Measurements from ENCODE around the gene ENPP6. TPM values are rescaled to one million over a fixed set of nuclear protein-coding genes. Genes with fewer than 3 reads are reported as not detected.

Gene ENPP6
- total RNA-seq, 1 experiment from 2014 or later = not detected

DNA sequence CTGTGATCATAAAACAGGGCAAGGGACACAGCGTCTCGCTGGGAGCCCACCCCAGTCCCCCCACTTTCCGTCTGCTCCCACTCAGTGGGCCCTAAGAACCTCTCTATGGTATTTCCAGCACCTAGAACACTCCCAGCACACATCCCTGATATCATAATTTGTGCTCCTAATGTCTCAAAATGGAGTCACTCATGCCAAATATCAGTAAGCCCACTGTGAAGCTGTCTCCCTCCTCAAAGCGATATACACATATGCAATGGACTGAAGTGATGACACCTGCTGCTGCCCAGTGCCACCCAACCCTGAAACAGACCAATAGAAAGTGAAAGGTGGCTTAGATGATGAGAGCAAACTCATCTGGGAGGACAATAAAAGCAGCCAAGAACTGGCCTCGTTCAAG, 17.9 kb downstream of the ENPP6 start:
- CTCF ChIA-PET = no interaction called here

DNA sequence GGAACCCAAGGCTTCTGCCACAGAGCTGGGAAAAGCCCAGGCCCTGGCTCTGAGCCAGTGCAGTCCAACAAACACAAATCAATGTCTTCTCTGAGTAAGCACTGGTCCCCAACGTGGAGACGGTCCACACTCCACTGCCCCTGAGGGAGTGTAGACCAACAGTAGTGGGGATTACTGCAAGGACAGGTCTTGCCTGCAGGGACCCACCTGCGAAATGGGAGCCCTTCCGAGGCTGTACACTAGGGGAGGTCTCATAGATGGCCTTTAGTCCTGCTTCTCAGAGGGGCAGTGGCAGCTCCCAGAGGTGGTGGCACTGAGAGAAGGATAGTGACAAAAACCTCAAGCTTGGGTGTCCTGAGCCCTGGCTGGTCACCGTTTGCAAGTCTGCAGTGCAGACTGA, 19.5 kb downstream of the ENPP6 start:
- intact Hi-C loops (cut with micrococcal nuclease) = no loop called here
- BruUV-seq (replicated peaks) = no TSS peak
- H3K4me1 Mint-ChIP-seq (ENCODE audit: insufficient read depth, unreplicated experiment) = peaks cover 11% of the 10 kb centered on the region
- ChIA-PET CTCF (interaction anchor here (0.5 to 2.0 kb wide), 4 partner anchors 11 to 401 kb away, joined by 3 to 6 read pairs (median 4); no protein-coding TSS in a partner anchor), POLR2A (interaction anchor here (0.6 kb wide), 1 partner anchor 24 kb away, joined by 3 read pairs; no protein-coding TSS in a partner anchor)
- DNase-seq (ENCODE audit: unreplicated experiment) = no peak
- no peaks in the 10 kb centered on the region for H3K9me3 Mint-ChIP-seq (ENCODE audit: unreplicated experiment)
- H3K36me3 Mint-ChIP-seq (ENCODE audit: insufficient read depth, unreplicated experiment) = no peaks in the 10 kb centered on the region
- no peak overlapping the region for H3K4me3 Mint-ChIP-seq (ENCODE audit: unreplicated experiment)
- H3K27me3 Mint-ChIP-seq (ENCODE audit: insufficient read depth, unreplicated experiment) = no peaks in the 10 kb centered on the region
- H3K27ac Mint-ChIP-seq (ENCODE audit: low read depth, unreplicated experiment) = no peak overlapping the region
- TF ChIP-seq, protein P1, sequence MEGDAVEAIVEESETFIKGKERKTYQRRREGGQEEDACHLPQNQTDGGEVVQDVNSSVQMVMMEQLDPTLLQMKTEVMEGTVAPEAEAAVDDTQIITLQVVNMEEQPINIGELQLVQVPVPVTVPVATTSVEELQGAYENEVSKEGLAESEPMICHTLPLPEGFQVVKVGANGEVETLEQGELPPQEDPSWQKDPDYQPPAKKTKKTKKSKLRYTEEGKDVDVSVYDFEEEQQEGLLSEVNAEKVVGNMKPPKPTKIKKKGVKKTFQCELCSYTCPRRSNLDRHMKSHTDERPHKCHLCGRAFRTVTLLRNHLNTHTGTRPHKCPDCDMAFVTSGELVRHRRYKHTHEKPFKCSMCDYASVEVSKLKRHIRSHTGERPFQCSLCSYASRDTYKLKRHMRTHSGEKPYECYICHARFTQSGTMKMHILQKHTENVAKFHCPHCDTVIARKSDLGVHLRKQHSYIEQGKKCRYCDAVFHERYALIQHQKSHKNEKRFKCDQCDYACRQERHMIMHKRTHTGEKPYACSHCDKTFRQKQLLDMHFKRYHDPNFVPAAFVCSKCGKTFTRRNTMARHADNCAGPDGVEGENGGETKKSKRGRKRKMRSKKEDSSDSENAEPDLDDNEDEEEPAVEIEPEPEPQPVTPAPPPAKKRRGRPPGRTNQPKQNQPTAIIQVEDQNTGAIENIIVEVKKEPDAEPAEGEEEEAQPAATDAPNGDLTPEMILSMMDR (IDR thresholded peaks at IDR 0.05; ENCODE audit: unreplicated experiment) = no peak

More for the DNA sequence above, 17.9 kb downstream of the ENPP6 start:
- intact Hi-C loops (cut with micrococcal nuclease) = no loop called here
- peaks cover 11% of the 10 kb centered on the region for H3K4me1 Mint-ChIP-seq (ENCODE audit: insufficient read depth, unreplicated experiment)
- H3K36me3 Mint-ChIP-seq (ENCODE audit: insufficient read depth, unreplicated experiment) = no peaks in the 10 kb centered on the region
- no peak overlapping the region for H3K4me3 Mint-ChIP-seq (ENCODE audit: unreplicated experiment)
- H3K27me3 Mint-ChIP-seq (ENCODE audit: insufficient read depth, unreplicated experiment) = no peaks in the 10 kb centered on the region
- TF ChIP-seq, protein P1 (IDR thresholded peaks at IDR 0.05; ENCODE audit: unreplicated experiment) = no peak
- no peaks in the 10 kb centered on the region for H3K9me3 Mint-ChIP-seq (ENCODE audit: unreplicated experiment)
- POLR2A ChIA-PET = no interaction called here
- DNase-seq (ENCODE audit: unreplicated experiment) = no peak
- H3K27ac Mint-ChIP-seq (ENCODE audit: low read depth, unreplicated experiment) = no peak overlapping the region
- BruUV-seq (replicated peaks) = no TSS peak

DNA sequence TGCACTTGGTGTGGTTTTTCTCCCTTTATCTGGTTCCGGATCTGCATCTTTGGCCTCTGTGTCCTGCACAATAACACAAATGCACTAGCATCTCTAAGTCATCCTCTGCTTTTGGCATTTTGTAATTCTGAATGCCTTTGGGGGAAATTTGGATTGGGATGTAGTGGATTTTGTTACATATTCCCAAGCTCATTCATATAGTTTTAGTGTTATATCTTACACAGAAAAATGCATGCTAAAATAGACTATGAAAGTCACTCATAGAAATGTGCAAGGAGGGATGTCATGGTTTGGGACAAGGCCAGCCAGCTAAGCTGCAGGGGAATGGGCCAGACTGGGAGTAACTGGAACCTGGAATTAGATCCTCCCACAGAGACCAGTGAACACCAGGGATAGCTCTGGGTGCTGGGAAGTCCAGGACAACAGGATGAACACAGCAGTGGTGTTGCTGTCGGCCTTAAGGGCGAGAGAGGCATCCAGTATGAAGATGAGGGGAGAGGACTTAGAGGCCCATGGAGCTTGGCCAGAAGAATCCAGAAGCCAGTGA, 20.1 kb downstream of the ENPP6 start:
- POLR2A ChIA-PET = interaction anchor here (0.6 to 1.0 kb wide), 4 partner anchors 25 to 754 kb away, joined by 3 to 5 read pairs (median 3); partner anchors contain the start of gene CDKN2AIP
- Mint-ChIP-seq H3K9me3 (ENCODE audit: unreplicated experiment) (no peaks in the 10 kb centered on the region), H3K4me3 (ENCODE audit: unreplicated experiment) (no peak overlapping the region), H3K27ac (ENCODE audit: low read depth, unreplicated experiment) (no peak overlapping the region), H3K27me3 (ENCODE audit: insufficient read depth, unreplicated experiment) (no peaks in the 10 kb centered on the region), H3K36me3 (ENCODE audit: insufficient read depth, unreplicated experiment) (no peaks in the 10 kb centered on the region), H3K4me1 (ENCODE audit: insufficient read depth, unreplicated experiment) (peaks cover 11% of the 10 kb centered on the region)
- no TSS peak for BruUV-seq (replicated peaks)
- no peak for DNase-seq (ENCODE audit: unreplicated experiment)
- TF ChIP-seq, protein P1 (IDR thresholded peaks at IDR 0.05; ENCODE audit: unreplicated experiment) = no peak
- intact Hi-C loops (cut with micrococcal nuclease) = no loop called here
- CTCF ChIA-PET = interaction anchor here (0.5 to 2.0 kb wide), 8 partner anchors 10 to 702 kb away, joined by 3 to 6 read pairs (median 3); no protein-coding TSS in a partner anchor

DNA sequence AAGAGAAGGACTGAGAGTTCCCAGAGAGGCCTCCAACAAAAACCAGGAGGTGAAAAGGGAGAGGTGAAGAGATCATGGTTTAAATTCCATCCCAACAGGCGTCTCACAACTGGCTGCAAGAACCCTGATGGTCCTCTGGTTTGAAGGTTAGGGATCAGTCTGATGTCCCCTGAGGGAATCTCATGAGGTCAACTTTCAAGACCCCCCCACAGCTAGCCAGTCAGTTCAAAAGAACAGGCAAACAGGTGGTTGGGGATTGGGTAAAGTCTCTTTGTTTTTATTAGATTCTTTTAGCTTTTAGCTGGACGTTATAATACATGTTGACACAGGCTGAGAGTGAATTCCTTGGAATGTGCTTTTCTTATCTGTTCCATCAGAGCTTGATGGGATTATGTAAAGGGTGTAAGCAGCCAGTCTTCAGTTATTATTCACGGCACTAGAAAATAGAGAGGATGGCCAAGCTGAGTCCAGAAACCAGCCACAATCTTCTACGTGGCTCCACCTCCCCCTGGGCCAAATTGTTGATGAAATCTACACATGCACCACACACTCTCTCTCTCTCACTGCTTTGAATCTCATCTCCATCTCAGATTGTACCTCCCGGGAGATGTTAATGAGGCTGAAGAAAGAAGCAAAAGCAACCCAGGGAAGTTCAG, 20.8 kb downstream of the ENPP6 start:
- H3K36me3 Mint-ChIP-seq (ENCODE audit: insufficient read depth, unreplicated experiment) = no peaks in the 10 kb centered on the region
- H3K4me1 Mint-ChIP-seq (ENCODE audit: insufficient read depth, unreplicated experiment) = peaks cover 11% of the 10 kb centered on the region
- TF ChIP-seq, protein P1 (IDR thresholded peaks at IDR 0.05; ENCODE audit: unreplicated experiment) = no peak
- POLR2A ChIA-PET = interaction anchor here (0.6 to 1.2 kb wide), 5 partner anchors 10 to 753 kb away, joined by 3 to 5 read pairs (median 3); partner anchors contain the start of gene CDKN2AIP
- no peak for DNase-seq (ENCODE audit: unreplicated experiment)
- no TSS peak for BruUV-seq (replicated peaks)
- H3K4me3 Mint-ChIP-seq (ENCODE audit: unreplicated experiment) = no peak overlapping the region
- no peaks in the 10 kb centered on the region for H3K9me3 Mint-ChIP-seq (ENCODE audit: unreplicated experiment)
- intact Hi-C loops (cut with micrococcal nuclease) = no loop called here
- no peak overlapping the region for H3K27ac Mint-ChIP-seq (ENCODE audit: low read depth, unreplicated experiment)
- CTCF ChIA-PET = interaction anchor here (0.5 to 2.0 kb wide), 12 partner anchors 29 to 1115 kb away, joined by 3 to 6 read pairs (median 3); no protein-coding TSS in a partner anchor
- no peaks in the 10 kb centered on the region for H3K27me3 Mint-ChIP-seq (ENCODE audit: insufficient read depth, unreplicated experiment)

All from MCF 10A (cell line).